Activated CD4-positive, alpha-beta memory T cell treated with anti-CD3 and anti-CD28 coated beads, Interleukin-2, amount 10 ng/mL, durations not matched to agents 7 days and 5 days (primary cell): ENCODE measurements around the gene HDGFL1. TPM values are rescaled to one million over a fixed set of nuclear protein-coding genes. Genes with fewer than 3 reads are reported as not detected.

Source experiments
- CTCF ChIA-PET: fragments of 350-600 bp; sonication (Branson Sonifier 250); formaldehyde crosslinking; loops from one replicate; lab custom pipeline; 2021; ENCODE audit warnings: antibody characterized with exemption, inconsistent platforms; lab: Charles Lee
- POLR2A ChIA-PET: fragments of 350-600 bp; sonication (Branson Sonifier 250); formaldehyde crosslinking; loops from one replicate; lab custom pipeline; 2021; ENCODE audit warnings: antibody characterized with exemption; lab: Charles Lee
- DNase-seq: peaks from one replicate; pipeline ENCODE4 v3.0.0-alpha.2; 2020
- H3K27ac Mint-ChIP-seq: one replicate; pipeline ENCODE4 v1.8.0; 2021; ENCODE audit warnings: mild to moderate bottlenecking, mixed read lengths
- H3K27me3 Mint-ChIP-seq: one replicate; pipeline ENCODE4 v1.8.0; 2021; ENCODE audit warnings: mixed read lengths
- H3K36me3 Mint-ChIP-seq: one replicate; pipeline ENCODE4 v1.8.0; 2021; ENCODE audit warnings: low read depth, mixed read lengths
- H3K4me1 Mint-ChIP-seq: one replicate; pipeline ENCODE4 v1.8.0; 2021; ENCODE audit warnings: mixed read lengths
- H3K4me3 Mint-ChIP-seq: one replicate; pipeline ENCODE4 v1.8.0; 2021; ENCODE audit warnings: mild to moderate bottlenecking, mixed read lengths
- H3K9me3 Mint-ChIP-seq: one replicate; pipeline ENCODE4 v1.8.0; 2021; ENCODE audit warnings: mixed read lengths
- total RNA-seq, 2 experiments: library from RNA; stranded (reverse); gene quantifications; one replicate each; pipeline ENCODE4 v1.2.3, GENCODE V29; 2021

Gene HDGFL1
- total RNA-seq, 2 experiments from 2014 or later = not detected

DNA sequence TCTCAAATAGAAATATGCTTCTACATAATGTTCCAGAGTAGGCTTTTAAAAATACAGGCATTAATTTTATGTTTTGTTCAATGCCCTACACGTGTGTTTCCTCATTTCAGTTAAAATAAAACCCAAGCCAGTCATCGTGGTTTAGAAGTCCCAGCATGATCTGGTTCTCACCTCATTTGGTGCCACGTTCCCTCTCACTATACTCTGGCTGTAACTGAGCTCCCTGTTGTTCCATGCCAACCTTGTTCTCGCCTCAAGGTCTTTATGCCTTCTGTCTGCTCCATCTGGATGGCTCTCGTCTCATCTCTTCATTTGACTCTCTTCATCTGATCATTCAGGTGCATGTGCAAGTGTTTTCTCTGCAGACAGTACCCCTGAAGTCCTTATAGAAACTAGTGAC is 32.6 kb downstream of the HDGFL1 start:
- POLR2A ChIA-PET = no interaction called here

DNA sequence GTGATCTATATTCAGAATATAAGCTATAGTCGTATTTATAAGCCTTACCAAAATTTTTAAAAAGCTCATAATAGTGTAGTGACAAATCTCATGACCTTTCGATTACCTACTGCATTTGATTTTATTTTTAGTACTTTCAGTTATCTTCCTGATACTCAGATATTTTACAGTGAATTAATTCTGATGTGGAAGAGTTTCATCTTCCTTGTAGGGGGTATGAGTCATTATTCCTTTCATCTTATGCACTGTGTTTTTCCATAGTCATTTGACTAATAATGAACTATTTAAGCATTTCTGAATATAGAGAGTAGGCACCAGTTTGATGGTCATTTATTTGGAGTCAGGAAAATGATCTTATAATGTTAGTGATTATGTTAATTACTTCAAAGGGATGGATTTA is 36.4 kb downstream of the HDGFL1 start:
- Mint-ChIP-seq H3K9me3 (peaks cover 4% of the 10 kb centered on the region), H3K36me3 (no peaks in the 10 kb centered on the region), H3K4me1 (no peaks in the 10 kb centered on the region), H3K27me3 (no peaks in the 10 kb centered on the region), H3K27ac (no peak overlapping the region), H3K4me3 (no peak overlapping the region)
- POLR2A ChIA-PET = no interaction called here
- CTCF ChIA-PET = no interaction called here
- DNase-seq = no peak

More for the DNA sequence above, 32.6 kb downstream of the HDGFL1 start:
- no peak for DNase-seq
- no peaks in the 10 kb centered on the region for H3K4me1 Mint-ChIP-seq
- no peak overlapping the region for H3K27ac Mint-ChIP-seq
- no peak overlapping the region for H3K4me3 Mint-ChIP-seq
- no peaks in the 10 kb centered on the region for H3K27me3 Mint-ChIP-seq
- CTCF ChIA-PET = no interaction called here
- H3K36me3 Mint-ChIP-seq = no peaks in the 10 kb centered on the region
- H3K9me3 Mint-ChIP-seq = peaks cover 11% of the 10 kb centered on the region

DNA sequence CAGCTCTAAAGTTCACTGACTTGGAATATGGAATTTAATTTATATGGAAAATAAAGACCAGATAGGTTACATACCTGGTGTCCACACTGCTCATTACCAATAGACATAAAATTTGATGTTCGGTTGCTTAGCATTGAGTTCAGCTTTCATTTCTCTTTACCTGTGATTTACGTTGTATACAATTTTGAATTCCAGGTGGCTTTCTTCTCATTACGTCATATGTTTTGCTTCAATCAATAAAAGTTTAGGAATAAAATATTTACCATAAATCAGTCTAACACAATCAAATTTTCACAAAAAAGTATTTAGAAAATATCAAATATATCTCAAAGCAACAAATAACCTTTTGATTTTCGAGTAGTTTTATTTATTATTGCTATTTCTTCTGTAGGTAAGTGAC is 40.8 kb downstream of the HDGFL1 start:
- H3K4me1 Mint-ChIP-seq = no peaks in the 10 kb centered on the region
- ChIA-PET POLR2A (no interaction called here), CTCF (no interaction called here)
- no peak overlapping the region for H3K27ac Mint-ChIP-seq
- H3K36me3 Mint-ChIP-seq = no peaks in the 10 kb centered on the region
- no peak for DNase-seq
- no peak overlapping the region for H3K4me3 Mint-ChIP-seq
- H3K9me3 Mint-ChIP-seq = peaks cover 2% of the 10 kb centered on the region
- no peaks in the 10 kb centered on the region for H3K27me3 Mint-ChIP-seq

DNA sequence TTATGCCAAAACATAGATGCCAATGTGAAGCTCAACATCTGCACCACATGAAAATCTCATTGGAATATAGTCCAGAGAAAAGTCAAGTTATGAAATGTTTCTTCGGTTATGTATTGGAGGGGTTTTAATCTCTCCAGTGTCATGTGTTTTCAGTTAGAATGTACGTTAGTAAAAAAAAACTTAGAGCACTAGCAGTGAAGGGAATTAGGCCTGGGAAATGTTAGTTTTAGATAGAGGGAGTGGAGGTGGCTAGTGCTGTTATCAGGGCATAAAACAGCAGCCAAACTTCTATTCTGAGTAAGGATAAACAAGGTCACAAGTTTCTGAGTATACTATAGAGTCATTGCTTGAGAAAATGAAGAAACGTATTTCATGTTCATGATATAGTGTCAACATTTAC is 42.9 kb downstream of the HDGFL1 start:
- POLR2A ChIA-PET = no interaction called here
- H3K27ac Mint-ChIP-seq = no peak overlapping the region
- no peak for DNase-seq
- H3K9me3 Mint-ChIP-seq = no peaks in the 10 kb centered on the region
- no peaks in the 10 kb centered on the region for H3K36me3 Mint-ChIP-seq
- no peak overlapping the region for H3K4me3 Mint-ChIP-seq
- no peaks in the 10 kb centered on the region for H3K27me3 Mint-ChIP-seq
- H3K4me1 Mint-ChIP-seq = no peaks in the 10 kb centered on the region
- CTCF ChIA-PET = no interaction called here

DNA sequence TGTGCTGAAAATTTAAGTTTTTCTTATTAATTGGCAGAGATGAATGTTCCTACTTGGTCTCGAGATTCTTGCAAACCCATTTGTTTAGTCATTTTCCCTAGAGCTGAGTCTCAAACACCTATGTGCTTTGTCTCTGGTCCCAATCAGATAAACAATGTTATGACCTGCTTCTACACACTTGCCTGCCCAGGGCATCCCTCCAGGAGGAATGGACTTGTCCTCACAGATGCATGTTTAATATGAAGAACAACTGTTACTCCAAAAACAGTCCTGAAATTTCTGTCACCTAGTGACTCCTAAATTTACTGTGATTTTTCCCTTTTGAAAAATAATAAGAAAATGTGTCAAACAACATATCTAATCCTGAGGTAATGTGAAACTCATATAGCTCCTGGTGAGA is 43.7 kb downstream of the HDGFL1 start:
- no peaks in the 10 kb centered on the region for H3K27me3 Mint-ChIP-seq
- H3K9me3 Mint-ChIP-seq = no peaks in the 10 kb centered on the region
- no peaks in the 10 kb centered on the region for H3K36me3 Mint-ChIP-seq
- H3K27ac Mint-ChIP-seq = no peak overlapping the region
- no peaks in the 10 kb centered on the region for H3K4me1 Mint-ChIP-seq
- ChIA-PET POLR2A (no interaction called here), CTCF (no interaction called here)
- no peak overlapping the region for H3K4me3 Mint-ChIP-seq
- DNase-seq = no peak

DNA sequence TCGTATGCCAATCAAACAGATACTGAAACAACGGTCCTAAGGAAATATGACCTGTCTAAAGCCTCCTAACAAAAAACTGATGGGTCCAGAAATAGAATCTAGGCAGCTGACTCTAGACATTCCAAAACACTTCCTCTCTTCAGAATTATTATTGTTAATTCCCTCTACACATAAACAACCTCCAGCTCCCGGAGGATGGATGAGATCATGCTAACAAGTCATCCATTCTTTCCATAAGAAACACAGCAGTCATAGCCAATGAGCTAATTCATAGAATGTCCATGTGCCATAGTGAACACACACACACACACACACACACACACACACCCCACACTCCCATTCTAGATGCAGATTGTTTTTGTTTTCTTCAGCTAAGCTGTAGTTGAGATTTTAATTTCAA is 44.3 kb downstream of the HDGFL1 start:
- H3K36me3 Mint-ChIP-seq = no peaks in the 10 kb centered on the region
- no peaks in the 10 kb centered on the region for H3K27me3 Mint-ChIP-seq
- H3K27ac Mint-ChIP-seq = no peak overlapping the region
- POLR2A ChIA-PET = no interaction called here
- no peaks in the 10 kb centered on the region for H3K9me3 Mint-ChIP-seq
- no peak overlapping the region for H3K4me3 Mint-ChIP-seq
- H3K4me1 Mint-ChIP-seq = no peaks in the 10 kb centered on the region
- DNase-seq = no peak
- CTCF ChIA-PET = no interaction called here

DNA sequence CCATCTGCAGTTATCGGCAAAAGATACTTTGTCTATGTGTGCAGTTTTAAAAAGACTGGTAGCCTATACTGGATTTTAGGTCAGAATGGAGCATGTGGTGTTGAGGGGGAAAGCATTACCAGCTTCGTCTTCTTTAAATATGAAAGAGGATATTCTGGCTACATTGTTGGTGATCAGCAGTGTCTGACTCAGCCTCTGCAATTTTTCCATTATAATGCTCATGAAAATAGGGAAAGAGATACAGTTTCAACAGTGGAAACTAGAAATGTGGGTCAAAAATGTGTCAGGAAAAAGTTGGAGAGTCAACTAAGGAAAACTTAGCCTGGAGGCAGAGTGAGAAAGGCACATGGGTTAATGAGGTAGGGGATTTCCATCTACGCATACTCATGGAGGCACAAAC is 45.2 kb downstream of the HDGFL1 start:
- no peaks in the 10 kb centered on the region for H3K4me1 Mint-ChIP-seq
- no peaks in the 10 kb centered on the region for H3K27me3 Mint-ChIP-seq
- no peaks in the 10 kb centered on the region for H3K36me3 Mint-ChIP-seq
- POLR2A ChIA-PET = no interaction called here
- H3K9me3 Mint-ChIP-seq = no peaks in the 10 kb centered on the region
- no peak overlapping the region for H3K27ac Mint-ChIP-seq
- no peak overlapping the region for H3K4me3 Mint-ChIP-seq
- CTCF ChIA-PET = no interaction called here
- DNase-seq = no peak

DNA sequence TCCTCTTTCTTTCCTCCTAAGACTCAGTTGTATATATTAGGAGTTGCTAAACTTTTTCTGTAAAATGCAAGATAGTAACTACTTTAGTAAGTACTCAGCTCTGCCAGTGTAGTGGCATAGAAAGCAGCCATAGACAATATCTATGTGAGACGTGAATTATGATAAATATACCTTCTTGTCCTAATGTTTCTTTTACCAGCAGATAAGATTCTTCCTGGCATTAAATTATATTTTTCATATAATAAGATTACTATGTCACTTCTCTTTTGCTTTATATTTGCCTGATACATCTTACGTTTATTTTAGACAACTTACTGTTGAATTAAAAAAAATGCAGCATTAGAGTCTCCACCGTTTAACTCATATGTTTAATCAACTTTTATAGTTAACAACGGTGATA is 51.7 kb downstream of the HDGFL1 start:
- H3K27ac Mint-ChIP-seq = no peak overlapping the region
- peaks cover 2% of the 10 kb centered on the region for H3K9me3 Mint-ChIP-seq
- POLR2A ChIA-PET = no interaction called here
- no peaks in the 10 kb centered on the region for H3K36me3 Mint-ChIP-seq
- no peaks in the 10 kb centered on the region for H3K4me1 Mint-ChIP-seq
- H3K4me3 Mint-ChIP-seq = no peak overlapping the region
- no peak for DNase-seq
- CTCF ChIA-PET = no interaction called here
- no peaks in the 10 kb centered on the region for H3K27me3 Mint-ChIP-seq
